ENCODE data around the gene EMX2. TPM values are rescaled to one million over a fixed set of nuclear protein-coding genes. Genes with fewer than 3 reads are reported as not detected.

EMX2 gene
- total RNA-seq = 5.0 TPM

DNA sequence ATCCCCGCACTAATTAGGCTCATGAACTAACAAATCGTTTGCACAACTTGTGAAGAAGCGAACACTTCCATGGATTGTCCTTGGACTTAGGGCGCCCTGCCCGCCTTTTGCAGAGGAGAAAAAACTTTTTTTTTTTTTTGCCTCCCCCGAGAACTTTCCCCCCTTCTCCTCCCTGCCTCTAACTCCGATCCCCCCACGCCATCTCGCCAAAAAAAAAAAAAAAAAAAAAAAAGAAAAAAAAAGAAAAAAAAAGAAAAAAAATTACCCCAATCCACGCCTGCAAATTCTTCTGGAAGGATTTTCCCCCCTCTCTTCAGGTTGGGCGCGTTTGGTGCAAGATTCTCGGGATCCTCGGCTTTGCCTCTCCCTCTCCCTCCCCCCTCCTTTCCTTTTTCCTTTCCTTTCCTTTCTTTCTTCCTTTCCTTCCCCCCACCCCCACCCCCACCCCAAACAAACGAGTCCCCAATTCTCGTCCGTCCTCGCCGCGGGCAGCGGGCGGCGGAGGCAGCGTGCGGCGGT is at the start of gene EMX2:
Gene EMX2, plus strand, starts transcription at position 41 of the 519 bp plus-strand sequence. CDS start 522 bp downstream, outside the sequence.

Other genes with a start within 250 kb of the EMX2 start
- gene PDZD8, start 167.3 kb upstream of the EMX2 start, total RNA-seq = 34.7 TPM